IPS-11a (cell line): Measurements from ENCODE around the gene TNKS2.
"Not testable (repeated sequence)": the region's sequence is repeated elsewhere in the genome, so short reads cannot be mapped to it uniquely, and the experiment has no call there.

ENCODE experiments used
- H3K4me3 ChIP-seq: one replicate; pipeline ENCODE4 v1.5.1; 2013; ENCODE audit warnings: low read depth, low read length, control low read depth

Gene TNKS2

DNA sequence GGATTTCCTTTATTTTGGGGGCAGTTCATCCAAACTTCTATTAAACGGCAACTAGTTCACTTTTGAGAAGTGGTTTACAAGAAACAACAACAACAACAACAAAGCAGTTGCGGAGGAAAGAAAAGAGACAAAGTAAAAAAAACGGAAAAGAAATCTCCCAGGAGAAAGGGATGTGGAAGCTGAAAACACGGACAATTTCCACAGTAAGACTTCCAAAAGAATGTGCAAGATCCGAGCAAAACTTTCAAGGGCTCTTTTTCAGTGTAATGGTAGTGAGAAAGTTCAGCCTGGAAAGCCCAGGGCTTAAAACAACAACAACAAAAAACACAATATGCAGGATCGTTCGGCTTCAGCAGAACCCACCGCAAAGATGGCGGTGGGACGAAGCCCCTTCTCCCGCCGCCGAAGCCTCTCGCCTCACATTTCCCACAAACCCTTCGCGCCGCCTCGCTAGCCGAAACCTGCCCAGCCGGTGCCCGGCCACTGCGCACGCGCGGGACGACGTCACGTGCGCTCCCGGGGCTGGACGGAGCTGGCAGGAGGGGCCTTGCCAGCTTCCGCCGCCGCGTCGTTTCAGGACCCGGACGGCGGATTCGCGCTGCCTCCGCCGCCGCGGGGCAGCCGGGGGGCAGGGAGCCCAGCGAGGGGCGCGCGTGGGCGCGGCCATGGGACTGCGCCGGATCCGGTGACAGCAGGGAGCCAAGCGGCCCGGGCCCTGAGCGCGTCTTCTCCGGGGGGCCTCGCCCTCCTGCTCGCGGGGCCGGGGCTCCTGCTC, at the start of gene TNKS2:
Gene TNKS2 (plus strand): TSS at position 553 of the 775 bp plus-strand sequence. CDS start 265 bp downstream, outside the sequence.
- H3K4me3 ChIP-seq: peak within 1 kb of the TSS; percentile 90

GRCh38 chr10:91749592-91749991, 48.6 kb upstream of the TNKS2 start:
- H3K4me3 ChIP-seq: not testable (repeated sequence)

DNA sequence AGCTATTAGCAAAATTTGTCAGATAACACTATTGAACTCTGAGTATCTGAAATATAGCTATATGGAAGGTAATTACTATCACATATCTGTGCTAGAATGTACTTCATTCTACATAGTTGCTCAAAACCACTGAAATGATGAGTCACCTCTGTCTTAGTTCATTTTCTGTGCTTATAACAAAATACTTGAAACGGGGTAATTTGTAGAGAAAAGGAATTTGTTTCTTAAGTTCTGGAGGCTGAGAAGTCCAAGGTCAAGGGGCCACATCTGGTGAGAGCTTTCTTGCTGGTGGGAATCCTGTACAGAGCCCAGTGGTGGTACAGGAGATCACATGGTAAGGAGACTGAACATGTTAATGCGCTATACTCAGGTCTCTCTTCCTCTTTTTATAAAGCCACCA, 41.9 kb upstream of the TNKS2 start:
- H3K4me3 ChIP-seq: no peak overlapping the region

- no peak overlapping the region for H3K4me3 ChIP-seq
Observed at GRCh38 chr10:91758303-91759146, 39.7 kb upstream of the TNKS2 start.

DNA sequence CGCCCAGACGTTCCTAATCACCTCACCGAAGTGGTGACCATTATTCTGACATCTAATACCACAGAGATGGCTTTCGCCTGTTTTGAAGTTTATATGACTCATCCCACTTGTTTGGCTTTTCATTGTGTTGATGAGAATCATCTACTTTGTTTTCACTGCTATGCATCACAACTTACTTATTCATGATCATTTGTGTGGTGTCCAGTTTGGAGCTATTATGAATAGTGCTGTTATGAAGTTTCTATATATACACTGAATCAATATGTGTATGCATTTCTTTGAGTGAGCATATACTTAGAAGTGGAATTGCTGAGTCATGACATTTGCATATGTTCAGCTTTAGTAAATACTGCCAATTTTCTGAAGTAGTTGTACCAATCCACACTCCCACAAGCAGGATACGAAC, 38.6 kb upstream of the TNKS2 start:
- no peak overlapping the region for H3K4me3 ChIP-seq

DNA sequence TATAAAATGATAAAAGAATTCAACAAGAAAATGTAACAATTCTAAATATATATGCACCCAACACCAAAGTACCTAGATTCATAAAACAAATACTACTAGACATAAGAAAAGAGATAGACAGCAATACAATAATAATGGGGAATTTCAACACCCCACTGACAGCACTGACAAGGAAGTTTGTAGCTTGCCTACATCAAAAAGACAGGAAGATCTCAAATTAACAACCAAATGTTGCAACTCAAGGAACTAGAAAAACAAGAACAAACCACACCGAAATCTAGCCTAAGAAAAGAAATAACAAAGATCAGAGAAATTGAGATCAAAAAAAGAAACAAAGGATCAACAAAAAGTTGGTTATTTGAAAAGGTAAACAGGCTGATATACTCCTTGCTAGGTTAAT, 36.5 kb upstream of the TNKS2 start:
- no peak overlapping the region for H3K4me3 ChIP-seq

DNA sequence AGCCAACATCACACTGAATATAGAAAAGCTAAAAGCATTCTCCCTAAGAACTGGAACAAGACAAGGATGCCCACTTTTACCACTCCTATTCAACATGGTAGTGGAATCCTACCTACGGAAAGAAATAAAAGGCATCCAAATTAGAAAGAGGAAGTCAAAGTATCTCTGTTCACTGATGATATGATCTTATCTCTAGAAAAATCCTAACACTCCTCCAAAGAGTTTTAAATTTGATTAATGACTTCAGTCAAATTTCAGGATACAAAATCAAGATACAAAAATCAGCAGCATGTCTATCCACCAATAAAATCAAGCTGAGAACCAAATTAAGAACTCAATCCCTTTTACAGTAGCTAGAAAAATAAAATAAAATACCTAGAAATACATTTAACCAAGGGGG, 35.3 kb upstream of the TNKS2 start:
- no peak overlapping the region for H3K4me3 ChIP-seq

DNA sequence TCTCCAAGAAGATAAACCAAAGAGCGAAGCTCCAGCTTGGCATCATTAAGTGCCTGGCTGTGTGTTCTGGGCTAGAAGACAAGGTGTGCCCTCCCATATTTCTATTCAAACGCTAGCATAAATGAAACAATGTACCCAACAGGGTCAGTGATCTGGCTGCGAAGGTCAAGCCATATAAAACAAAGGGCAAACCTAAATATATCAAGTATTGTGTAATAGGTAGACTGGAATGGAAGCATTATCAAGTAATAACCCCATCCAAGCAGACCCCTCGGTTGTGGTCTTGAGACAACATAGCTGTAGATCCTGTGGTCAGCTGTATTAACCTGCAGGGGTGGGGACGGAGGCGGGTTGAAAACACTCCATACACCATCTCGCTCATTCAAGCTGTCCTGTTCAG, 31.6 kb upstream of the TNKS2 start:
- H3K4me3 ChIP-seq: no peak overlapping the region

DNA sequence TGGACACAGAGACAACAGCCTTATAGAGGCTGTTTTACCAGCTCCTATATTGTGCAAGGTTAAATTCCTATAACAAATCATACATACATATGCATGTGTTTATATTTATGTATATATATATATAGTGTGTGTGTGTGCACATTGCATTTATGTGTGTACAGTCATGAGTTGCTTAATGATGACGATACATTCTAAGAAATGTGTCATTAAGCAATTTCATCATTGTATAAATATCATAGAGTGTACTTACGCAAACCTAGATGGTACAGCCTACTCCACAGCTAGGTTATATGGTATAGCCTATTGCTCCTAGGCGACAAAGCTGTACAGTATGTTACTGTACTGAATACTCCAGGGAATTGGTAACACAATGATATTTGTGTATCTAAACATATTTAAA, 30.1 kb upstream of the TNKS2 start:
- H3K4me3 ChIP-seq: no peak overlapping the region

DNA sequence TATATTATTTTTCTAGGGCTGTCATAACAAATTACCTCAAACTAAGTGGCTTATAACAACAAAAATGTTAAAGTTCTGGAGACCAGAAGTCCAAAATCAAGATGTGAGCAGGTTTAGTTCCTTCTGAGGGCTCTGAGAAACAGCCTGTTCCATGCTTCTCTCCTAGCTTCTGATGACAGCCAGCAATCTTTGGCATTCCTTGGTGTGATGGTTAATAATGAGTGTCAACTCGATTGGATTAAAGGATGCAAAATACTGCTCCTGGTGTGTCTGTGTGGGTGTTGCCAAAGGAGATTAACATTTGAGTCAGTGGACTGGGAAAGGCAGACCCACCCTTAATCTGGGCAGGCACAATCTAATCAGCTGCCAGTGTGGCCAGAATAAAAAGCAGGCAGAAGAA, 26.3 kb upstream of the TNKS2 start:
- H3K4me3 ChIP-seq: no peak overlapping the region

DNA sequence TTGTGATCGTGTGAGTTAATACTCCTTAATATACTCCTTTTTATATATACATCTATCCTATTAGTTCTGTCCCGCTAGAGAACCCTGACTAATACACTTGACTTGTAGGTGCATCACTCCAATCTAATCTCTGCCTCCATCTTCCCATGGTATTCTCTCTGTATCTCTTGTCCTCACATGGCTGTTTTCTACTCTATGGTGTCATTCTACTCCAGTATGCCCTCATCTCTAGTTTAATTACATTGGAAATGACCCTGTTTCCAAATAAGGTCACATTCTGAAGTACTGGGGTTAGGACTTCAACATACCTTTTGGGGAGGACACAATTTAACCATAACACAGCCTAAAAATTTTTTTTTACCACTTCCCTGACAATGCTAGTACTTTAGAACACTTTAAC, 25.8 kb upstream of the TNKS2 start:
- H3K4me3 ChIP-seq: no peak overlapping the region

- no peak overlapping the region for H3K4me3 ChIP-seq
Observed at GRCh38 chr10:91772869-91773268, 25.4 kb upstream of the TNKS2 start.

DNA sequence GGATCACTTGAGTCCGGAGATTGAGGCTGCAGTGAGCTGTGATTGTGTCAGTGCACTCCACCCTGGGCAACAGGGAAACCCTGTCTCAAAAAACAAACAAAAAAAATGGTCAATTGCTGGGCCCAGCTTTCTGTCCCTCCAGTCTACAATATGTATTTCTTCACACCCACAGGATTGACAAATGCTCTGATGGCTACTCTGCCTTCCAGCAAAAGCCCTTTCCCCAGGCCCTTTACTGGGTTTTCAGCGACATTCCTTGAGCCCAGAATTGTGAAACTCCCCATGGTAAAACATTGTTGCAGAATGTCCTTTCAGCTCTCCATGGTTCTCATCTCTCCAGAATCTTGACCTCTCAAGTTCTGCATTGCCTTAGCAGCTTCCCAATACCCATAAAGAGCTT, 23.7 kb upstream of the TNKS2 start:
- no peak overlapping the region for H3K4me3 ChIP-seq

GRCh38 chr10:91775731-91776130, 22.5 kb upstream of the TNKS2 start:
- H3K4me3 ChIP-seq: no peak overlapping the region

GRCh38 chr10:91776266-91776665, 22.0 kb upstream of the TNKS2 start:
- H3K4me3 ChIP-seq: no peak overlapping the region

GRCh38 chr10:91778485-91778884, 19.7 kb upstream of the TNKS2 start:
- H3K4me3 ChIP-seq: no peak overlapping the region

GRCh38 chr10:91779011-91779605, 19.1 kb upstream of the TNKS2 start:
- no peak overlapping the region for H3K4me3 ChIP-seq

DNA sequence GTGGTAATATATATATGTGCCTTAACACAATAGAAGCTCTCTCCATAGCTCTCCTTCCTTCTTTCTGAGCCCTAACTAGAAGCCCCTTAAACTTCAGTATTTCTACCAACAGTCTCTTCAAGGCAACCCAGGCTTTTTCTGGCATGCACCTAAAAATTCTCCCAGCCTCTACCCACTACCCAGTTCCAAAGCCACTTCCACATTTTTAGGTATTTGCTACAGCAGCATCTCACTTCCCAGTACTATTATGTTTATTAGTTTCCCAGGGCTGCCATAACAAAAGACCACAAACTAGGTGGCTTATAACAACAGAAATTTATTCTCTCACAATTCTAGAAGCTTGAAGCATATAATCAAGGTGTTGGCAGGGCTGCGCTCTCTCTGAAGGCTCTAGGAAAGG, 15.7 kb upstream of the TNKS2 start:
- H3K4me3 ChIP-seq: no peak overlapping the region

- no peak overlapping the region for H3K4me3 ChIP-seq
Observed at GRCh38 chr10:91785830-91786229, 12.4 kb upstream of the TNKS2 start.

- no peak overlapping the region for H3K4me3 ChIP-seq
Observed at GRCh38 chr10:91787258-91787657, 11.0 kb upstream of the TNKS2 start.

GRCh38 chr10:91787810-91788209, 10.4 kb upstream of the TNKS2 start:
- no peak overlapping the region for H3K4me3 ChIP-seq

- no peak overlapping the region for H3K4me3 ChIP-seq
Observed at GRCh38 chr10:91788527-91788926, 9.7 kb upstream of the TNKS2 start.
